ENCODE measurements around the gene TNS3. TPM values are rescaled to one million over a fixed set of nuclear protein-coding genes. Genes with fewer than 3 reads are reported as not detected.

Gene TNS3
- total RNA-seq, 1 experiment from 2014 or later, result 135 TPM

- intact Hi-C loops (cut with micrococcal nuclease; ENCODE audit: unreplicated experiment), result no loop called here
- no peak overlapping the region for H3K4me3 Mint-ChIP-seq (ENCODE audit: low read depth, unreplicated experiment)
- BruUV-seq (replicated peaks), result no TSS peak
- CTCF ChIA-PET, result no interaction called here
- H3K27ac Mint-ChIP-seq (ENCODE audit: unreplicated experiment), result no peak overlapping the region
- H3K27me3 Mint-ChIP-seq (ENCODE audit: unreplicated experiment), result no peaks in the 10 kb centered on the region
- TF ChIP-seq CTCF (IDR thresholded peaks at IDR 0.05; ENCODE audit: unreplicated experiment), result no peak
- no peaks in the 10 kb centered on the region for H3K9me3 Mint-ChIP-seq (ENCODE audit: low read depth, unreplicated experiment)
- no peaks in the 10 kb centered on the region for H3K4me1 Mint-ChIP-seq (ENCODE audit: low read depth, unreplicated experiment)
- DNase-seq, result no peak
- H3K36me3 Mint-ChIP-seq (ENCODE audit: insufficient read depth, unreplicated experiment), result peaks cover 8% of the 10 kb centered on the region
These were observed 223.6 kb downstream of the TNS3 start for GRCh38 chr7:47358357-47358756.

- Mint-ChIP-seq H3K4me3 (ENCODE audit: low read depth, unreplicated experiment) (no peak overlapping the region), H3K36me3 (ENCODE audit: insufficient read depth, unreplicated experiment) (peaks cover 8% of the 10 kb centered on the region), H3K27ac (ENCODE audit: unreplicated experiment) (no peak overlapping the region), H3K9me3 (ENCODE audit: low read depth, unreplicated experiment) (no peaks in the 10 kb centered on the region), H3K27me3 (ENCODE audit: unreplicated experiment) (no peaks in the 10 kb centered on the region), H3K4me1 (ENCODE audit: low read depth, unreplicated experiment) (no peaks in the 10 kb centered on the region)
- CTCF ChIA-PET, result no interaction called here
- TF ChIP-seq CTCF (IDR thresholded peaks at IDR 0.05; ENCODE audit: unreplicated experiment), result no peak
- no TSS peak for BruUV-seq (replicated peaks)
- no peak for DNase-seq
- intact Hi-C loops (cut with micrococcal nuclease; ENCODE audit: unreplicated experiment), result no loop called here
These were observed 224.0 kb downstream of the TNS3 start for GRCh38 chr7:47357863-47358262.

DNA sequence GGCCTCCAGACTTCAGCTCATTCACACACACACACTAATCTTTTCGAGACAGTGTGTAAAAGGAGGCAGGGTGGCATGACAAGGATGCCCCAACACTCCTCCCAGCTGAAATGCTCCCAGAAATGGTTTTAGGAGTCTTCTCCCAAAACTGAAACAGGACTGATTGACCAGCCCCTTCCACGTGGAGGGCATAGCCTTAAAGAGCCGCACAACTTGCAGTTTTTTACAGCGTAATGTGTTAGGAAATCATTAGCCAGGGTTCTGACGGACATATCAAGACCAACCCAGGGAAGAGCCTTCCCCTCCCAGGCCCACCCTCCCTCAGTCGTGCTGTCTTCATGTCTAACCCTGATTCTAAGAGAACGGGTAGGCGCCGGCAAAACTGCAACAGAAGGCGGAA lies 224.6 kb downstream of the TNS3 start:
- BruUV-seq (replicated peaks), result no TSS peak
- Mint-ChIP-seq H3K27me3 (ENCODE audit: unreplicated experiment) (no peaks in the 10 kb centered on the region), H3K4me3 (ENCODE audit: low read depth, unreplicated experiment) (no peak overlapping the region), H3K9me3 (ENCODE audit: low read depth, unreplicated experiment) (no peaks in the 10 kb centered on the region), H3K4me1 (ENCODE audit: low read depth, unreplicated experiment) (no peaks in the 10 kb centered on the region), H3K36me3 (ENCODE audit: insufficient read depth, unreplicated experiment) (peaks cover 8% of the 10 kb centered on the region), H3K27ac (ENCODE audit: unreplicated experiment) (no peak overlapping the region)
- no peak for TF ChIP-seq CTCF (IDR thresholded peaks at IDR 0.05; ENCODE audit: unreplicated experiment)
- intact Hi-C loops (cut with micrococcal nuclease; ENCODE audit: unreplicated experiment), result no loop called here
- DNase-seq, result no peak
- CTCF ChIA-PET, result interaction anchor here (0.7 kb wide), 1 partner anchor 725 kb away, joined by 3 read pairs; no protein-coding TSS in a partner anchor

DNA sequence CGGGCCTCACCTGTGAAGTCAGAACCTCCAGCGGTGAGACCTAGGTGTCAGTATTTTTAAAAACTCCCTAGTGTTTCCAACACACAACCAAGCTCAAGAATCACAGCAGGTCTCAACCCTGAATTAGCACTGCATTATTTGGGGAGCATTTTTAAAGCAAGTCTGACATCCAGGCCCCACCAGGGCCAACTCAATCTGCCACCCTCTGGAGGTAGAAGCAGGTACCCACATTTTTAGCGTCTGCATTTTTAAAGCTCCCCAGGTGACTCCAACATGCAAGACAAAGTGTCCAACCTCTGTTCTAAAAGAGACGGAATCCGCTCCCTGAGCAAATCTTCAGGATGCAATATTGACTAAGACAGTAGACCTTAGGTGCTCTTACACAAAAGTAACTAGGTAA lies 225.7 kb downstream of the TNS3 start:
- no peaks in the 10 kb centered on the region for H3K9me3 Mint-ChIP-seq (ENCODE audit: low read depth, unreplicated experiment)
- H3K36me3 Mint-ChIP-seq (ENCODE audit: insufficient read depth, unreplicated experiment), result peaks cover under 1% of the 10 kb centered on the region
- no peak for DNase-seq
- H3K4me3 Mint-ChIP-seq (ENCODE audit: low read depth, unreplicated experiment), result no peak overlapping the region
- intact Hi-C loops (cut with micrococcal nuclease; ENCODE audit: unreplicated experiment), result no loop called here
- CTCF ChIA-PET, result no interaction called here
- H3K4me1 Mint-ChIP-seq (ENCODE audit: low read depth, unreplicated experiment), result no peaks in the 10 kb centered on the region
- H3K27ac Mint-ChIP-seq (ENCODE audit: unreplicated experiment), result no peak overlapping the region
- no peak for TF ChIP-seq CTCF (IDR thresholded peaks at IDR 0.05; ENCODE audit: unreplicated experiment)
- no TSS peak for BruUV-seq (replicated peaks)
- H3K27me3 Mint-ChIP-seq (ENCODE audit: unreplicated experiment), result no peaks in the 10 kb centered on the region
